GM10248 (cell line): Measurements from ENCODE around the gene MEMO1.

ENCODE experiments used
- CTCF ChIA-PET: fragments of 300-600 bp; sonication (Branson Sonifier 250); formaldehyde crosslinking; extraction: SDS; loops from one replicate; lab custom pipeline; 2021; ENCODE audit warnings: antibody characterized with exemption; lab: Yijun Ruan, JAX
- POLR2A ChIA-PET: fragments of 350-650 bp; sonication (Branson Sonifier 250); formaldehyde crosslinking; extraction: SDS; loops from one replicate; lab custom pipeline; 2020; ENCODE audit warnings: antibody characterized with exemption; lab: Yijun Ruan, JAX
- DNase-seq: peaks from one replicate; pipeline ENCODE4 v3.0.0; 2012; ENCODE audit errors: extremely low spot score
- CTCF ChIP-seq: IDR thresholded peaks from 2 replicates; pipeline ENCODE4 v1.5.1; 2012; ENCODE audit warnings: mild to moderate bottlenecking, low read depth; ENCODE audit errors: extremely low read depth, missing control alignments, control extremely low read depth

The MEMO1 gene

GRCh38 chr2:31940920-31941319 is 69.9 kb downstream of the MEMO1 start:
- POLR2A ChIA-PET: no interaction called here
- no peak for DNase-seq
- no peak for TF ChIP-seq CTCF
- CTCF ChIA-PET: interaction anchor here (1.5 kb wide), 1 partner anchor 14 kb away, joined by 3 read pairs; no protein-coding TSS in a partner anchor

GRCh38 chr2:31937741-31938140 is 73.1 kb downstream of the MEMO1 start:
- CTCF ChIA-PET: interaction anchor here (0.9 to 1.1 kb wide), 2 partner anchors 12 to 17 kb away, joined by 3 read pairs; no protein-coding TSS in a partner anchor
- POLR2A ChIA-PET: no interaction called here
- DNase-seq: no peak
- no peak for TF ChIP-seq CTCF

GRCh38 chr2:31935370-31935769 is 75.4 kb downstream of the MEMO1 start:
- DNase-seq: no peak
- POLR2A ChIA-PET: no interaction called here
- no peak for TF ChIP-seq CTCF
- CTCF ChIA-PET: interaction anchor here (1.5 kb wide), 1 partner anchor 73 kb away, joined by 3 read pairs; no protein-coding TSS in a partner anchor

GRCh38 chr2:31933066-31933465 is 77.7 kb downstream of the MEMO1 start:
- ChIA-PET CTCF (interaction anchor here (1.1 to 1.7 kb wide), 3 partner anchors 12 to 28 kb away, joined by 3 to 8 read pairs (median 3); no protein-coding TSS in a partner anchor), POLR2A (interaction anchor here (0.6 kb wide), 1 partner anchor 9 kb away, joined by 3 read pairs; no protein-coding TSS in a partner anchor)
- DNase-seq: no peak
- no peak for TF ChIP-seq CTCF

- ChIA-PET CTCF (interaction anchor here (1.3 to 1.5 kb wide), 2 partner anchors 11 to 29 kb away, joined by 3 read pairs; no protein-coding TSS in a partner anchor), POLR2A (no interaction called here)
- no peak for TF ChIP-seq CTCF
- DNase-seq: no peak
Observed at GRCh38 chr2:31932589-31932988, 78.2 kb downstream of the MEMO1 start.

- no peak for TF ChIP-seq CTCF
- DNase-seq: no peak
- ChIA-PET CTCF (interaction anchor here (1.3 to 1.6 kb wide), 2 partner anchors 11 to 17 kb away, joined by 3 to 5 read pairs; no protein-coding TSS in a partner anchor), POLR2A (no interaction called here)
Observed at GRCh38 chr2:31931916-31932315, 78.9 kb downstream of the MEMO1 start.

GRCh38 chr2:31925517-31925916 is 85.3 kb downstream of the MEMO1 start:
- no peak for TF ChIP-seq CTCF
- POLR2A ChIA-PET: interaction anchor here (0.6 kb wide), 1 partner anchor 13 kb away, joined by 6 read pairs; no protein-coding TSS in a partner anchor
- CTCF ChIA-PET: interaction anchor here (1.5 kb wide), 1 partner anchor 11 kb away, joined by 3 read pairs; no protein-coding TSS in a partner anchor
- DNase-seq: no peak
